Smooth muscle cell of trachea (primary cell): ENCODE measurements around the gene DEFB112. TPM values are rescaled to one million over a fixed set of nuclear protein-coding genes. Genes with fewer than 3 reads are reported as not detected.

Source experiments
- total RNA-seq: library from RNA; depleted of rRNA; stranded (reverse); fragments of >200 nt; gene quantifications from 2 replicates; pipeline ENCODE4 v1.2.1, GENCODE V29; 2014

Gene DEFB112, protein sequence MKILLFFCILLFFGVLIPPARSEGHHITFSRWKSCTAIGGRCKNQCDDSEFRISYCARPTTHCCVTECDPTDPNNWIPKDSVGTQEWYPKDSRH
- not detected in 2 replicates for total RNA-seq

DNA sequence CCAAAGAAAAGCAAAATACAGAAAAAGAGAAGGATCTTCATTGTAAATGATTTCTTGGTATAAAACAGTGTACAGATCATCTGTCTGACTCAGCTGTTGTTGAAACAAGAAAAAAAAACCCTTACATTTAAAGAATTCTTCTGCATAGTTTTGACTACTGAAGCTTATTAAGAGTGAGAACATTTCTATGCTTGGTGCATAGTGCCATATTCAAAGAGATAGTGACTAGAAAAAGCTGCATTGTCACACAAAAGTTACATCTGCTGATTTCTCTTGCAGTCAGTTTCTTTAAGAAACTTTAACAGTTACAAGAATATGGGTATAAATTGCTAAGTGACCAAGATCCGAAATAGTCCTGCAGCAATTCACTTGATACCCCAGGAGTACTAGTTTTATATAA lies at the start of gene DEFB112:
Gene DEFB112, minus strand, starts transcription at position 101 of the 400 bp plus-strand sequence. Its CDS starts 60 bp downstream, at position 41.

DNA sequence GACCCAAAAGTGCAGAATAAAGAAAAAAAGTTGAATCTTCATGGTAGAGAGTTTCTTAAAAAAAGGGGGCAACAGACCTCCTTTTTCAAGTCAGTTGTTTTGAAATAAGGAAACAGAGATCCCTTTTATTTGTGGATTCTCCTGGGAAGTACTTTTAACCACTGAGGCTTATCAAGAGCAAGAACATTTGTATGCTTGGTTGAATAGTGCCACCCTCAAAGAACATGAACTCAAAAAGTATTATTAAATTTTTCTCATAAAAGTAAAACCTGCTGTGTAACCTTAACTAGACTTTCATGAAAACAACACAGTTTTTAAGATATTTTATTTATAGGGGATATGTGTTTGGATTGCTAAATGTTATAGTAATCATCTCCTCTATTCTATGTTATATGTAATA lies 27.8 kb downstream of the DEFB112 start, which contains the start of gene DEFB110:
Gene DEFB110, minus strand, starts transcription at position 101 of the 400 bp plus-strand sequence. Its CDS starts 59 bp downstream, at position 42.

Other genes starting within 250 kb of the DEFB112 start
- gene CRISP1, start 183.4 kb downstream of the DEFB112 start, total RNA-seq: not detected in 2 replicates
- not detected in 2 replicates for gene DEFB114, start 85.8 kb downstream of the DEFB112 start, total RNA-seq
- not detected in 2 replicates for gene DEFB113, start 80.3 kb downstream of the DEFB112 start, total RNA-seq
- not detected in 2 replicates for gene DEFB110, start 27.9 kb downstream of the DEFB112 start, total RNA-seq